ENCODE measurements around the gene WFDC2. TPM values are rescaled to one million over a fixed set of nuclear protein-coding genes. Genes with fewer than 3 reads are reported as not detected.
A peak's percentile ranks its signal among the peaks of the same experiment; 100 is the strongest.

Gene WFDC2
- total and polyA plus RNA-seq, 2 of the 13 experiments (the other 11 are each of a cell fraction or from before 2014, with no cell fraction given), result 0.33 TPM; not detected in 1

DNA sequence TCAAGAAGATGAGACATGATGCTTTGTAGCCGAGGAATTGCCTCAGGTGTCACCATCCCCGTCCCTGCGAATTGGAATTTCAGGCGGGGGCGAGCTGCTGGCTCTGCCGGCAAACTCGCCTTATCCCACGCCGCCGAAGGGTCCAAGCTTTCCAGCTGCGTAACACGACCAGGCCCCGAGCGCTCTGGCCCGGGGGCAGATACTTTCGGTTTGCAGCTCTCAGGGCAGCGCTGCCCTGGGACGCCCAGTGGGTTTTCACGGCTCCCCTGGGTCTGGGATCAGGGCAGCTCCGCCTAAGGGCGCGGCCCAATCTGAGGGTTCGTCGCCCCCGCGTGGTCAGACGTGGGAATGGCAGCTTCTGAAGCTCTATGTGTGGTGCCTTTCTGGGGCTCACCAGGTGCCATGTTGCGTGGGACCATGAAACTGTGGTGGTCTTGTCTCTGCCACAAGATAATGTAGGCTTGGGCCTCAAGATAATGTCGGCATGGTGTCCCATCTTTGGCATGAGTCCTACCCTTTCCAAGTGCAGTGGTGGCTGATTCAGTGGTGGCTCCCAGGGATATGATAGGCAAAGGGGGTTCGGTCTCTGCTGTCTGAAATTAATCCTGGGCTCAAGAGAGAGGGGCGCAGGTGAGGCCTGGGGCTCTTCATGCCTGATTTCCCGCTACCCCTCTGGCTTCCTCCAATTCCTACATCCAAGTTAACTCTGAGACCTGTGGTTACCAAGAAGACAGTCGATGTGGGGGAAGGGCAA is 32.6 kb upstream of the WFDC2 start (continued):
- TF ChIP-seq, protein P1, sequence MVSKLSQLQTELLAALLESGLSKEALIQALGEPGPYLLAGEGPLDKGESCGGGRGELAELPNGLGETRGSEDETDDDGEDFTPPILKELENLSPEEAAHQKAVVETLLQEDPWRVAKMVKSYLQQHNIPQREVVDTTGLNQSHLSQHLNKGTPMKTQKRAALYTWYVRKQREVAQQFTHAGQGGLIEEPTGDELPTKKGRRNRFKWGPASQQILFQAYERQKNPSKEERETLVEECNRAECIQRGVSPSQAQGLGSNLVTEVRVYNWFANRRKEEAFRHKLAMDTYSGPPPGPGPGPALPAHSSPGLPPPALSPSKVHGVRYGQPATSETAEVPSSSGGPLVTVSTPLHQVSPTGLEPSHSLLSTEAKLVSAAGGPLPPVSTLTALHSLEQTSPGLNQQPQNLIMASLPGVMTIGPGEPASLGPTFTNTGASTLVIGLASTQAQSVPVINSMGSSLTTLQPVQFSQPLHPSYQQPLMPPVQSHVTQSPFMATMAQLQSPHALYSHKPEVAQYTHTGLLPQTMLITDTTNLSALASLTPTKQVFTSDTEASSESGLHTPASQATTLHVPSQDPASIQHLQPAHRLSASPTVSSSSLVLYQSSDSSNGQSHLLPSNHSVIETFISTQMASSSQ (IDR thresholded peaks at IDR 0.05; ENCODE audit: low read depth), result no peak
- TF ChIP-seq, protein P1 (CRISPR knock-in tag; IDR thresholded peaks at IDR 0.05; ENCODE audit: borderline replicate concordance), result peak; percentile 59; the same call in 1 of the 2 replicates
- TF ChIP-seq MAFG (CRISPR knock-in tag; IDR thresholded peaks at IDR 0.05) (no peak), ZNF335 (CRISPR knock-in tag; IDR thresholded peaks at IDR 0.05) (peak; percentile 62; the same call in 1 of the 2 replicates), ATF7 (IDR thresholded peaks at IDR 0.05) (no peak), ATF7 (CRISPR knock-in tag; IDR thresholded peaks at IDR 0.05) (0 out of 2 replicates have a peak, but pooled peaks have one; percentile 61), KDM3A (CRISPR knock-in tag; IDR thresholded peaks at IDR 0.05; ENCODE audit: low read depth) (peak; percentile 95), NR2F2 (IDR thresholded peaks at IDR 0.05; ENCODE audit: borderline replicate concordance, low read depth) (no peak), ZFY (CRISPR knock-in tag; IDR thresholded peaks at IDR 0.05) (peak; percentile 73; the same call in 1 of the 2 replicates), MBD4 (IDR thresholded peaks at IDR 0.05; ENCODE audit: borderline replicate concordance, low read length) (no peak), NFYC (CRISPR knock-in tag; IDR thresholded peaks at IDR 0.05) (no peak), FOXK1 (CRISPR knock-in tag; IDR thresholded peaks at IDR 0.05; ENCODE audit: borderline replicate concordance, low read depth) (no peak; the same call in 1 of the 2 replicates), ZNF564 (CRISPR knock-in tag; IDR thresholded peaks at IDR 0.05) (0 out of 2 replicates have a peak, but pooled peaks have one; percentile 63), TP53 (CRISPR knock-in tag; conservative IDR thresholded peaks at IDR 0.05) (no peak), ZNF558 (CRISPR knock-in tag; IDR thresholded peaks at IDR 0.05; ENCODE audit: borderline replicate concordance) (0 out of 2 replicates have a peak, but pooled peaks have one; percentile 23), HDAC6 (IDR thresholded peaks at IDR 0.05; ENCODE audit: low read depth, low read length) (no peak)
- TF ChIP-seq, protein P2, sequence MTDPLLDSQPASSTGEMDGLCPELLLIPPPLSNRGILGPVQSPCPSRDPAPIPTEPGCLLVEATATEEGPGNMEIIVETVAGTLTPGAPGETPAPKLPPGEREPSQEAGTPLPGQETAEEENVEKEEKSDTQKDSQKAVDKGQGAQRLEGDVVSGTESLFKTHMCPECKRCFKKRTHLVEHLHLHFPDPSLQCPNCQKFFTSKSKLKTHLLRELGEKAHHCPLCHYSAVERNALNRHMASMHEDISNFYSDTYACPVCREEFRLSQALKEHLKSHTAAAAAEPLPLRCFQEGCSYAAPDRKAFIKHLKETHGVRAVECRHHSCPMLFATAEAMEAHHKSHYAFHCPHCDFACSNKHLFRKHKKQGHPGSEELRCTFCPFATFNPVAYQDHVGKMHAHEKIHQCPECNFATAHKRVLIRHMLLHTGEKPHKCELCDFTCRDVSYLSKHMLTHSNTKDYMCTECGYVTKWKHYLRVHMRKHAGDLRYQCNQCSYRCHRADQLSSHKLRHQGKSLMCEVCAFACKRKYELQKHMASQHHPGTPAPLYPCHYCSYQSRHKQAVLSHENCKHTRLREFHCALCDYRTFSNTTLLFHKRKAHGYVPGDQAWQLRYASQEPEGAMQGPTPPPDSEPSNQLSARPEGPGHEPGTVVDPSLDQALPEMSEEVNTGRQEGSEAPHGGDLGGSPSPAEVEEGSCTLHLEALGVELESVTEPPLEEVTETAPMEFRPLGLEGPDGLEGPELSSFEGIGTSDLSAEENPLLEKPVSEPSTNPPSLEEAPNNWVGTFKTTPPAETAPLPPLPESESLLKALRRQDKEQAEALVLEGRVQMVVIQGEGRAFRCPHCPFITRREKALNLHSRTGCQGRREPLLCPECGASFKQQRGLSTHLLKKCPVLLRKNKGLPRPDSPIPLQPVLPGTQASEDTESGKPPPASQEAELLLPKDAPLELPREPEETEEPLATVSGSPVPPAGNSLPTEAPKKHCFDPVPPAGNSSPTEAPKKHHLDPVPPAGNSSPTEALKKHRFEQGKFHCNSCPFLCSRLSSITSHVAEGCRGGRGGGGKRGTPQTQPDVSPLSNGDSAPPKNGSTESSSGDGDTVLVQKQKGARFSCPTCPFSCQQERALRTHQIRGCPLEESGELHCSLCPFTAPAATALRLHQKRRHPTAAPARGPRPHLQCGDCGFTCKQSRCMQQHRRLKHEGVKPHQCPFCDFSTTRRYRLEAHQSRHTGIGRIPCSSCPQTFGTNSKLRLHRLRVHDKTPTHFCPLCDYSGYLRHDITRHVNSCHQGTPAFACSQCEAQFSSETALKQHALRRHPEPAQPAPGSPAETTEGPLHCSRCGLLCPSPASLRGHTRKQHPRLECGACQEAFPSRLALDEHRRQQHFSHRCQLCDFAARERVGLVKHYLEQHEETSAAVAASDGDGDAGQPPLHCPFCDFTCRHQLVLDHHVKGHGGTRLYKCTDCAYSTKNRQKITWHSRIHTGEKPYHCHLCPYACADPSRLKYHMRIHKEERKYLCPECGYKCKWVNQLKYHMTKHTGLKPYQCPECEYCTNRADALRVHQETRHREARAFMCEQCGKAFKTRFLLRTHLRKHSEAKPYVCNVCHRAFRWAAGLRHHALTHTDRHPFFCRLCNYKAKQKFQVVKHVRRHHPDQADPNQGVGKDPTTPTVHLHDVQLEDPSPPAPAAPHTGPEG (CRISPR knock-in tag; IDR thresholded peaks at IDR 0.05), result no peak
- TF ChIP-seq, protein P3, sequence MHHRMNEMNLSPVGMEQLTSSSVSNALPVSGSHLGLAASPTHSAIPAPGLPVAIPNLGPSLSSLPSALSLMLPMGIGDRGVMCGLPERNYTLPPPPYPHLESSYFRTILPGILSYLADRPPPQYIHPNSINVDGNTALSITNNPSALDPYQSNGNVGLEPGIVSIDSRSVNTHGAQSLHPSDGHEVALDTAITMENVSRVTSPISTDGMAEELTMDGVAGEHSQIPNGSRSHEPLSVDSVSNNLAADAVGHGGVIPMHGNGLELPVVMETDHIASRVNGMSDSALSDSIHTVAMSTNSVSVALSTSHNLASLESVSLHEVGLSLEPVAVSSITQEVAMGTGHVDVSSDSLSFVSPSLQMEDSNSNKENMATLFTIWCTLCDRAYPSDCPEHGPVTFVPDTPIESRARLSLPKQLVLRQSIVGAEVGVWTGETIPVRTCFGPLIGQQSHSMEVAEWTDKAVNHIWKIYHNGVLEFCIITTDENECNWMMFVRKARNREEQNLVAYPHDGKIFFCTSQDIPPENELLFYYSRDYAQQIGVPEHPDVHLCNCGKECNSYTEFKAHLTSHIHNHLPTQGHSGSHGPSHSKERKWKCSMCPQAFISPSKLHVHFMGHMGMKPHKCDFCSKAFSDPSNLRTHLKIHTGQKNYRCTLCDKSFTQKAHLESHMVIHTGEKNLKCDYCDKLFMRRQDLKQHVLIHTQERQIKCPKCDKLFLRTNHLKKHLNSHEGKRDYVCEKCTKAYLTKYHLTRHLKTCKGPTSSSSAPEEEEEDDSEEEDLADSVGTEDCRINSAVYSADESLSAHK (CRISPR knock-in tag; IDR thresholded peaks at IDR 0.05; ENCODE audit: borderline replicate concordance), result no peak

Data from HepG2 (cell line).